HEK293T (cell line): ENCODE measurements around the gene RNF144A.

Experiments
- CTCF ChIA-PET: fragments of 350-600 bp; formaldehyde crosslinking; extraction: SDS; loops from one replicate; lab custom pipeline; 2021; ENCODE audit warnings: antibody characterized with exemption, inconsistent platforms; lab: Yijun Ruan, JAX
- POLR2A ChIA-PET: fragments of 350-600 bp; formaldehyde crosslinking; extraction: SDS; loops from one replicate; lab custom pipeline; 2020; ENCODE audit warnings: antibody characterized with exemption, inconsistent platforms; lab: Yijun Ruan, JAX
- DNase-seq: peaks from one replicate; pipeline ENCODE4 v3.0.0; 2012; ENCODE audit warnings: mixed read lengths; ENCODE audit errors: extremely low spot score
- ARNT ChIP-seq: fragments of 450-650 bp; IDR thresholded peaks from 2 replicates; pipeline ENCODE4 v1.6.1; 2017; ENCODE audit warnings: mild to moderate bottlenecking
- BHLHE40 ChIP-seq: fragments of 450-650 bp; IDR thresholded peaks from 2 replicates; pipeline ENCODE4 v1.6.1; 2016; ENCODE audit warnings: mild to moderate bottlenecking, moderate library complexity, borderline replicate concordance
- CTBP1 ChIP-seq: fragments of 450-650 bp; IDR thresholded peaks from 2 replicates; pipeline ENCODE4 v1.6.1; 2016; ENCODE audit warnings: borderline replicate concordance
- ELF4 ChIP-seq: fragments of 450-650 bp; IDR thresholded peaks from 2 replicates; pipeline ENCODE4 v1.6.1; 2017; ENCODE audit warnings: antibody characterized with exemption
- FOXA1 ChIP-seq: fragments of 450-650 bp; IDR thresholded peaks from 2 replicates; pipeline ENCODE4 v1.6.1; 2016; ENCODE audit warnings: mild to moderate bottlenecking
- FOXK2 ChIP-seq: fragments of 450-650 bp; IDR thresholded peaks from 2 replicates; pipeline ENCODE4 v1.6.1; 2016; ENCODE audit warnings: mild to moderate bottlenecking
- FOXM1 ChIP-seq: fragments of 450-650 bp; IDR thresholded peaks from 2 replicates; pipeline ENCODE4 v1.6.1; 2017; ENCODE audit warnings: mild to moderate bottlenecking, borderline replicate concordance
- HDGF ChIP-seq: fragments of 450-650 bp; IDR thresholded peaks from 2 replicates; pipeline ENCODE4 v1.6.1; 2017; ENCODE audit warnings: antibody characterized with exemption, borderline replicate concordance
- L3MBTL2 ChIP-seq: fragments of 450-650 bp; conservative IDR thresholded peaks from 2 replicates; pipeline ENCODE4 v1.6.1; 2016; ENCODE audit warnings: mild to moderate bottlenecking
- LEF1 ChIP-seq: fragments of 450-650 bp; IDR thresholded peaks from 2 replicates; pipeline ENCODE4 v1.6.1; 2017; ENCODE audit warnings: mild to moderate bottlenecking, borderline replicate concordance
- NFRKB ChIP-seq: fragments of 450-650 bp; IDR thresholded peaks from 2 replicates; pipeline ENCODE4 v1.6.1; 2016; ENCODE audit warnings: mild to moderate bottlenecking, moderate library complexity
- SP1 ChIP-seq: fragments of 450-650 bp; IDR thresholded peaks from 2 replicates; pipeline ENCODE4 v1.6.1; 2017
- SUZ12 ChIP-seq: fragments of 450-650 bp; IDR thresholded peaks from 2 replicates; pipeline ENCODE4 v1.6.1; 2016; ENCODE audit warnings: mild to moderate bottlenecking
- TARDBP ChIP-seq: fragments of 450-650 bp; IDR thresholded peaks from 2 replicates; pipeline ENCODE4 v1.6.1; 2016
- ZNF384 ChIP-seq: fragments of 450-650 bp; IDR thresholded peaks from 2 replicates; pipeline ENCODE4 v1.6.1; 2016
- TF ChIP-seq, protein P1 (sequence below): fragments of 450-650 bp; IDR thresholded peaks from 2 replicates; pipeline ENCODE4 v1.6.1; 2016

RNF144A gene

DNA sequence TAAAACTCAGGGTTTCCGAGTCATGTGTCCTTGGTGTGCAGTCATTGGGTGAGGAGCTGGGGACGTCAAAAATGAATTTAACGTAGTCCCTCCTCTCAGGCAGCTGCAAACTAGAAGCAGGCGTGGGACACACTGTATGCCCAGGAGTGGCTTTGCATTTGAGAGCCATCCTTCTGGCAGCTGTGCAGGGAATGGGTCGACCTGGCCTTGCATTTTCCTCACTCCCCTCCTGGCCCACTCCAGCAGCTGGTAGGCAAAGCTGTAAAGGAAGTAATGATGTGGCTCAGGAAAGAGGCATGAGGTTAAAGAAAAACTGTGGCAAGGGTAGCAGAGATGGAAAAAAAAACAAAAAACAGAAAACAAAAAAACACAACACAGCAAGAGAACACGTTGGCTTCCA lies 46.5 kb downstream of the RNF144A start:
- TF ChIP-seq HDGF (no peak), FOXM1 (no peak), FOXK2 (no peak), BHLHE40 (no peak)
- ChIA-PET POLR2A (no interaction called here), CTCF (no interaction called here)
- DNase-seq = no peak

DNA sequence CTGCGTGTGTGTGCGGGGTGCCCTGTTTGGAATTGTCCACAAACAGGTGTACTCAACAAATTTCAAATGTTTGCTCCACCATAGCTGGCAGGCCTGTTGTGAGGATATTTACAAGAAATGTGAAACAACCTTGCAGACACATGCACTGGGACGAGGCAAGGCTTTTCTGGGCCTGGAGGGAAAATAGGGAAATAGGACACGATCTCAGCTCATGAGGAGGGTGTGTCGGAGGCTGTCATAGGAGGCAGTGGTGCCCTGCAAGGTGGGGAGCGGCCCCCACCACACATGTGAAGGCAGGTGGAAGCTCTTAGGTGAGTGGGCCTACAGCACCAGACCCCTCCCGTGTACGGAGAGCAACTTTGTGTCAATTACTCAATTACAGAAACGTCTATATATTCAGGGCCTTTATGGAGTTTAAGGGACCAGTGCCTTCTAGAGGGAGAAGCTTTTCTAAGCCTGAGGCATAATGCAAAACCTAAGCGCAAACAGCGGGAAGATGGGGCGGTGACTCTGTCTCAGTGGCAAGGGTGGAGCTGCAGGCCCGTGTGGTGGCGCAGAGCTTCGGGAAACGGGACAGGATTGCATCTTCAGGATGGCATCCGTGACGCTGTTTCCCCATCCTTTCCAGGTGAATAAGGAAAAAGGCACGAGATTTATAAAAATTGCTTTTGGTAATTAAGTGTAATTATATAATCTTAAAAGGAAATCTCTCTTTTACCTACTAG lies 48.0 kb downstream of the RNF144A start:
- ChIA-PET POLR2A (no interaction called here), CTCF (no interaction called here)
- TF ChIP-seq FOXK2 (no peak), FOXA1 (no peak), SP1 (no peak), SUZ12 (no peak), L3MBTL2 (no peak), BHLHE40 (no peak), ELF4 (no peak), ZNF384 (no peak), ARNT (no peak), NFRKB (no peak), TARDBP (no peak), CTBP1 (no peak), LEF1 (no peak), FOXM1 (no peak), HDGF (no peak)
- TF ChIP-seq, protein P1, sequence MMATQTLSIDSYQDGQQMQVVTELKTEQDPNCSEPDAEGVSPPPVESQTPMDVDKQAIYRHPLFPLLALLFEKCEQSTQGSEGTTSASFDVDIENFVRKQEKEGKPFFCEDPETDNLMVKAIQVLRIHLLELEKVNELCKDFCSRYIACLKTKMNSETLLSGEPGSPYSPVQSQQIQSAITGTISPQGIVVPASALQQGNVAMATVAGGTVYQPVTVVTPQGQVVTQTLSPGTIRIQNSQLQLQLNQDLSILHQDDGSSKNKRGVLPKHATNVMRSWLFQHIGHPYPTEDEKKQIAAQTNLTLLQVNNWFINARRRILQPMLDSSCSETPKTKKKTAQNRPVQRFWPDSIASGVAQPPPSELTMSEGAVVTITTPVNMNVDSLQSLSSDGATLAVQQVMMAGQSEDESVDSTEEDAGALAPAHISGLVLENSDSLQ = no peak
- DNase-seq = no peak

DNA sequence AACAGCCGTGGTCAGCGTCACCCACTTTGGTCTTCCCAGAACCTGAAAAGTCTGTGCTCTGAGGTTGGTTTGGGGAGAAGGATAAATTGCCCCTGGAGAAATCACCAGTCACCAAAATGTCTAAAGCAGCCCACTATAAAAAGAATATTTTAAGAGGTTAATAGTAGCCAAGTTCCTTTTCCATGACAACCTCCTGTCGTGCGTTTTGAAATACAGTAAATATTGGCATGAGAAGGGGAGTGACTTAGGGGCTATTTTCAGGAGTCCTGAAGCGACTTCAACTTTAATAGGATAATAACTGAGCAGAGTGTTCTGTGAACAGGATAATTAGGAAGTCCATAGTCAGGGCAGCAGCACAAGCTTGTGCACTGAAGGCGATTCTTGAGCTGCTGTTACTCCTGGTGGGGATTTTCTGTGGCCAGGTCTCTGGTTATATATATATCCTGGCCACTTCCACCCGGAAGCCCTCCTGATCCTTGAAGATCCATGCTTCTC lies 49.3 kb downstream of the RNF144A start:
- no peak for DNase-seq
- ChIA-PET POLR2A (no interaction called here), CTCF (no interaction called here)
- TF ChIP-seq ZNF384 = no peak
- TF ChIP-seq LEF1 = no peak
- no peak for TF ChIP-seq SP1
- no peak for TF ChIP-seq FOXA1
- no peak for TF ChIP-seq ELF4
- no peak for TF ChIP-seq CTBP1
- TF ChIP-seq FOXK2 = no peak
- TF ChIP-seq BHLHE40 = no peak
- no peak for TF ChIP-seq NFRKB
- TF ChIP-seq, protein P1 = no peak
- no peak for TF ChIP-seq TARDBP
- no peak for TF ChIP-seq L3MBTL2
- no peak for TF ChIP-seq SUZ12
- TF ChIP-seq HDGF = no peak

DNA sequence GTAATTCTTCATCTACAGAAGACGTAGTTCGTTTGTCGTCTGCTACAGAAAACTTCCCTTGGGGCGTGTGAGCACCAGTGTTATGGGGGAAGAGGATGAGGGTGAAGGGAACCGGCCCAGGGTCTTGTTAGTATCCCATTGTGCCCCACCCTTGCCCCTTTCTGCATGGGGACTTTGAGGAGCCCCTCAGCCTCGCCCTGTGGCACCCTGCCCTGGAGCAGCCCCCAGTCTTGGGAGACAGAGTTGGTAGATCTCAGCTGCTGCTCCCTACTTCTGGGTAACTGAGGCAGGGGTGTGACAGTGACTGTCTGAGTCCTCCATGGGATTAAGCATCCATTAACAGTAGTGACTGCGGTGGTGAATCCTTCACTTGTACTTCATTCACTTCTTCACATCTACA lies 50.1 kb downstream of the RNF144A start:
- ChIA-PET CTCF (no interaction called here), POLR2A (no interaction called here)
- TF ChIP-seq SUZ12 (no peak), TARDBP (no peak), FOXA1 (no peak), CTBP1 (no peak), NFRKB (no peak), FOXK2 (no peak), HDGF (no peak), FOXM1 (no peak), ZNF384 (no peak), ELF4 (no peak)
- TF ChIP-seq, protein P1 = no peak
- no peak for DNase-seq

DNA sequence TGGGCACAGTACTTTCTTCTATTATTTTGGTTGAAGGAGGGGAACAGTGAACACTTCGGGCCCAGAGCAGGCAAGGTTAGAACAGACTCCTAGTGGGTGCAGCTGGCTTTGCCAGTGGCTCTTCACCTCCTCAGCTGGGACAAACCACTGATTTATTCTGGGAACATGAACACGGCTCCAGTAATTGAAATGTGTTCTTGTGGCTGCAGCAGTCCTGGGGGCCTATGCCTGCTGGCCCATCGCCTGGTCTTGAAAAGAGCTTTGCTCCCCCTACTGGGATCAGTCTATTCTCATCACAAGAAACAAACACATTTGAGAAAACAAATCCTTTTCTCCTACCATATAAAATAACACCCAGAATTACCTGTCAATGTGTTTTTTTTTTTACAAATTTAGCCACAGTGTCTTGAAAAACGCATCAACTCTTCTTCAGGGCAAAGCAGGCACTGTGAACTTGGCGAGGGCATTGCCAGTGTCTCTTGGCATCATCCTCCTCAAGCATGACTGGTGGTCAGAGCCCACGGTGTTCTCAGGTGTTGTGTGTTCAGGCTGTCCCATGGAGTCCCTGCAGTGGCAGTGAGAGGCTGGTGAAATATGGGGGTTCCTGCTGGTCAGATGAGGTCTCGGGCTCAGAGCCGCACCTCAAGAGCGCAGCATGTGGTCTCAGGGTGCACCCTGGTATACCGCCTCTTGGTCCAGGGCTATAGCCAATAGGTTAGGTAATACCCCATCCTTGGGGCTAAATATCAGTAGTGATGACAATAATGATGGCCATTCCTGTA lies 51.3 kb downstream of the RNF144A start:
- no peak for TF ChIP-seq LEF1
- no peak for TF ChIP-seq ELF4
- TF ChIP-seq NFRKB = no peak
- TF ChIP-seq FOXM1 = no peak
- no peak for TF ChIP-seq SP1
- TF ChIP-seq CTBP1 = no peak
- TF ChIP-seq FOXA1 = no peak
- no peak for TF ChIP-seq BHLHE40
- no peak for TF ChIP-seq FOXK2
- no peak for TF ChIP-seq ZNF384
- ChIA-PET POLR2A (no interaction called here), CTCF (no interaction called here)
- no peak for DNase-seq

DNA sequence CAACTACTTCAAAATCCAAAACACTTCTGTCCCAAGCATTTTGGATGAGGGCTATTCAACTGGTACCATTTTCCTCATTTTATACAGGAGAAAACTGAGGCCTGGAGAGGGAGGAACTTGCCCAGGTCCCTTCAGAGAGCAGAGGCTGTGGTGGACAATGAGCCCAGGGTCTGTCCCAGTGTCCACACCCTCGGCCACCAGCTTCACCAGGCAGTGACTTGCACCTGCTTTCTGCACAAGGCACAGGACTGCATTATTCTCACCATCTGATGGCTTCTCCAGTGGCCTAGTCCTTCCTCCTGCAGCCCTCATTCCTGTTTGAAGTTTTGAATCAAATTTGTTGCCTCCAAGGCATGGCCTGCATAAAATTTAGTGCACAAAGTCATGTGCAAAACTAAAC lies 53.3 kb downstream of the RNF144A start:
- CTCF ChIA-PET = no interaction called here
- TF ChIP-seq ARNT (no peak), LEF1 (no peak), FOXA1 (no peak), ELF4 (no peak), BHLHE40 (no peak), ZNF384 (no peak), FOXM1 (no peak)
- DNase-seq = no peak
- POLR2A ChIA-PET = no interaction called here
